Measurements from ENCODE around the gene TNXB.

GRCh38 chr6:32086661-32087573 lies 22.2 kb downstream of the TNXB start:
- TF ChIP-seq POLR2AphosphoS5 (IDR thresholded peaks at IDR 0.05), result no peak
- TF ChIP-seq CTCF (IDR thresholded peaks at IDR 0.05), result no peak
